Measurements from ENCODE around the gene TTC31.
"Not testable (repeated sequence)": the region's sequence is repeated elsewhere in the genome, so short reads cannot be mapped to it uniquely, and the experiment has no call there.

The TTC31 gene

GRCh38 chr2:74457549-74458131 is 25.2 kb upstream of the TTC31 start:
- peak; percentile 78 for DNase-seq

- DNase-seq: peak; percentile 100
These were observed 24.5 kb upstream of the TTC31 start, which contains the start of gene WBP1 for GRCh38 chr2:74458132-74458937. Gene WBP1, plus strand, starts transcription at chr2:74458438. Its CDS starts 165 bp downstream, at chr2:74458603.

GRCh38 chr2:74458938-74459363 is 23.9 kb upstream of the TTC31 start:
- no peak for DNase-seq

- DNase-seq: not testable (repeated sequence)
These were observed 23.3 kb upstream of the TTC31 start for GRCh38 chr2:74459503-74460118.

- not testable (repeated sequence) for DNase-seq
These were observed 22.7 kb upstream of the TTC31 start for GRCh38 chr2:74460187-74460586.

- DNase-seq: no peak
These were observed 21.5 kb upstream of the TTC31 start for GRCh38 chr2:74461187-74462053.

- no peak for DNase-seq
These were observed 20.7 kb upstream of the TTC31 start for GRCh38 chr2:74462054-74462785.

GRCh38 chr2:74462786-74463105 is 20.1 kb upstream of the TTC31 start:
- no peak for DNase-seq

- DNase-seq: no peak
These were observed 18.5 kb upstream of the TTC31 start for GRCh38 chr2:74464406-74464805.

GRCh38 chr2:74470742-74471141 is 12.1 kb upstream of the TTC31 start:
- not testable (repeated sequence) for DNase-seq

GRCh38 chr2:74471332-74472065 is 11.4 kb upstream of the TTC31 start:
- no peak for DNase-seq

- peak; percentile 97 for DNase-seq
These were observed 10.6 kb upstream of the TTC31 start, which contains the start of gene MRPL53 for GRCh38 chr2:74472086-74472944. Gene MRPL53, minus strand, starts transcription at chr2:74472680. Its CDS starts 20 bp downstream, at chr2:74472660.

GRCh38 chr2:74472945-74473258 is 10.0 kb upstream of the TTC31 start:
- no peak for DNase-seq

- DNase-seq: no peak
These were observed 8.4 kb upstream of the TTC31 start for GRCh38 chr2:74474481-74474880.

- DNase-seq: no peak
These were observed 8.0 kb upstream of the TTC31 start for GRCh38 chr2:74474899-74475298.

- DNase-seq: no peak
These were observed 1.4 kb upstream of the TTC31 start for GRCh38 chr2:74481431-74481830.

- peak; percentile 67 for DNase-seq
These were observed 700 bp upstream of the TTC31 start for GRCh38 chr2:74481961-74482800.

- not testable (repeated sequence) for DNase-seq
These were observed 839 bp downstream of the TTC31 start for GRCh38 chr2:74483675-74484164.

GRCh38 chr2:74486141-74486540 is 3.3 kb downstream of the TTC31 start:
- DNase-seq: no peak

Measured in activated CD4-positive, alpha-beta T cell treated with anti-CD3 and anti-CD28 coated beads, Interleukin-2, amount 50 U/mL, for 16 hours (primary cell).